Endothelial cell of umbilical vein (primary cell): Measurements from ENCODE around the gene GDA. TPM values are rescaled to one million over a fixed set of nuclear protein-coding genes. Genes with fewer than 3 reads are reported as not detected.

Source experiments
- BruUV-seq: library from RNA; stranded (reverse); fragments of 400-500 nt; replicated peaks from 2 replicates; lab custom pipeline; 2021; lab: Mats Ljungman, UMichigan
- CTCF ChIA-PET: fragments of 300-600, 350-600 bp; sonication (Branson Sonifier 250); formaldehyde crosslinking; loops from one replicate; lab custom pipeline; 2021; ENCODE audit warnings: antibody characterized with exemption, inconsistent platforms; lab: Charles Lee
- POLR2A ChIA-PET: fragments of 300-600, 350-600 bp; sonication (Branson Sonifier 250); formaldehyde crosslinking; loops from one replicate; lab custom pipeline; 2021; ENCODE audit warnings: antibody characterized with exemption, inconsistent platforms; lab: Charles Lee
- DNase-seq: peaks from one replicate; pipeline ENCODE4 v3.0.0-alpha.2; 2011; ENCODE audit warnings: low read depth, low spot score
- FAIRE-seq: peaks from 2 replicates; lab custom pipeline; 2011; peaks lifted over from hg19 to GRCh38; lab: Jason Lieb, UNC
- H2AFZ ChIP-seq: 2 replicates; pipeline ENCODE4 v1.6.0; 2012; ENCODE audit warnings: low read depth, low read length, control low read depth, inconsistent platforms
- H3K27ac ChIP-seq: 2 replicates; pipeline ENCODE4 v1.5.1; 2011; ENCODE audit warnings: low read depth, mild to moderate bottlenecking, control low read depth, low read length, moderate library complexity; ENCODE audit not compliant: insufficient read depth
- H3K27me3 ChIP-seq, 2 experiments: 2 replicates each; pipeline versions ENCODE4 v1.6.0 to v1.6.1; 2011; ENCODE audit warnings: low read length in 2 of 2, mixed read lengths in 1 of 2; ENCODE audit not compliant: control insufficient read depth in 2 of 2, insufficient read depth in 2 of 2
- H3K36me3 ChIP-seq, 2 experiments: 2 replicates in 1 of 2; 3 replicates in 1 of 2; pipeline ENCODE4 v1.5.1; 2011; ENCODE audit warnings: low read length in 2 of 2, mild to moderate bottlenecking in 1 of 2, moderate library complexity in 1 of 2; ENCODE audit not compliant: control insufficient read depth in 2 of 2, insufficient read depth in 2 of 2; ENCODE audit errors: extremely low read depth in 1 of 2
- H3K4me1 ChIP-seq: 3 replicates; pipeline ENCODE4 v1.5.1; 2011; ENCODE audit warnings: mild to moderate bottlenecking, low read length; ENCODE audit not compliant: control insufficient read depth, insufficient read depth; ENCODE audit errors: extremely low read depth
- H3K4me2 ChIP-seq: 2 replicates; pipeline ENCODE4 v1.6.1; 2011; ENCODE audit warnings: low read length, control low read depth, mixed read lengths; ENCODE audit not compliant: insufficient read depth
- H3K4me3 ChIP-seq, 3 experiments: fragments of 200-600 bp in 1 of 3; sonication (generic), shearing (Covaris generic) in 1 of 3; replicated peaks in 1 of 3; 2 replicates each; pipeline ENCODE4 v1.5.1; 2011 to 2016; ENCODE audit warnings: control low read depth in 3 of 3, low read length in 3 of 3, mild to moderate bottlenecking in 2 of 3, inconsistent platforms in 1 of 3, low read depth in 1 of 3, moderate library complexity in 1 of 3; ENCODE audit not compliant: insufficient read depth in 1 of 3
- H3K79me2 ChIP-seq: 2 replicates; pipeline ENCODE4 v1.6.0; 2012; ENCODE audit warnings: low read length, inconsistent platforms; ENCODE audit not compliant: control insufficient read depth, insufficient read depth
- H3K9ac ChIP-seq: replicated peaks from 2 replicates; pipeline ENCODE3; 2011; ENCODE audit warnings: low read length, control low read depth; ENCODE audit not compliant: insufficient read depth; ENCODE audit errors: extremely low read depth
- H3K9me1 ChIP-seq: replicated peaks from 3 replicates; pipeline ENCODE4 v1.6.0; 2011; ENCODE audit warnings: mild to moderate bottlenecking, low read length; ENCODE audit not compliant: control insufficient read depth, insufficient read depth; ENCODE audit errors: extremely low read depth
- H3K9me3 ChIP-seq: replicated peaks from 2 replicates; pipeline ENCODE4 v1.5.1; 2012; ENCODE audit warnings: low read length, inconsistent platforms; ENCODE audit not compliant: control insufficient read depth, insufficient read depth
- H4K20me1 ChIP-seq: replicated peaks from 2 replicates; pipeline ENCODE3; 2011; ENCODE audit warnings: mild to moderate bottlenecking, low read length; ENCODE audit not compliant: control insufficient read depth, insufficient read depth; ENCODE audit errors: extremely low read depth
- EZH2 ChIP-seq: IDR thresholded peaks from 2 replicates; pipeline ENCODE4 v1.6.1; 2012; ENCODE audit warnings: borderline replicate concordance, low read depth, mild to moderate bottlenecking, moderate library complexity, low read length, inconsistent platforms; ENCODE audit not compliant: severe bottlenecking
- FOS ChIP-seq: IDR thresholded peaks from 2 replicates; pipeline ENCODE4 v1.6.1; 2011; ENCODE audit warnings: mild to moderate bottlenecking, low read length, moderate library complexity, borderline replicate concordance; ENCODE audit not compliant: insufficient read depth
- GATA2 ChIP-seq: IDR thresholded peaks from 2 replicates; pipeline ENCODE4 v1.7.0; 2011; ENCODE audit warnings: low read depth, mild to moderate bottlenecking, moderate library complexity, mixed read lengths, low read length; ENCODE audit not compliant: insufficient read length, insufficient read depth
- JUN ChIP-seq: IDR thresholded peaks from 2 replicates; pipeline ENCODE4 v1.6.1; 2011; ENCODE audit warnings: borderline replicate concordance, low read depth; ENCODE audit not compliant: insufficient read length, insufficient read depth
- MYC ChIP-seq: IDR thresholded peaks from one replicate; pipeline ENCODE4 v1.6.1; 2011; ENCODE audit warnings: mild to moderate bottlenecking, low read depth, low read length
- POLR2A ChIP-seq: IDR thresholded peaks from 2 replicates; pipeline ENCODE4 v1.6.1; 2012; ENCODE audit warnings: low read depth, mild to moderate bottlenecking, control low read depth, low read length
- POLR2AphosphoS5 ChIP-seq: IDR thresholded peaks from 2 replicates; pipeline ENCODE4 v1.6.1; 2012; ENCODE audit warnings: low read depth, mild to moderate bottlenecking, control low read depth, low read length, moderate library complexity; ENCODE audit not compliant: insufficient read depth
- dilution Hi-C: fragments of 300-500 bp; cut with MboI; formaldehyde crosslinking; loops from one replicate; pipeline ENCODE4 v1.15.0; 2019; ENCODE audit warnings: low sequenced_read_pairs; ENCODE audit not compliant: extremely low pct_ligation_motif_present
- intact Hi-C: fragments of 100-400 bp; cut with micrococcal nuclease; formaldehyde crosslinking; loops from one replicate; pipeline ENCODE4 v1.10.0; 2022
- polyA plus RNA-seq, 4 experiments: library from polyadenylated mRNA; depleted of rRNA in 3 of 4; stranded (reverse) in 3 of 4; unstranded in 1 of 4; fragments of >200 nt; gene quantifications; 2 replicates each; pipeline versions ENCODE4 v1.2.1 to v1.2.3, GENCODE V29; 2011 to 2012; ENCODE audit warnings: missing spikeins in 1 of 4
- total RNA-seq: library from RNA; stranded (reverse); gene quantifications from 2 replicates; pipeline ENCODE4 v1.2.3, GENCODE V29; 2021
- TF ChIP-seq, protein P1 (sequence below), 2 donors: IDR thresholded peaks; 1 replicate in 1 of 2; 2 replicates in 1 of 2; pipeline ENCODE4 v1.5.1; 2011; ENCODE audit warnings: low read length in 2 of 2, mild to moderate bottlenecking in 2 of 2, moderate library complexity in 2 of 2, control low read depth in 1 of 2, inconsistent platforms in 1 of 2, low read depth in 1 of 2; ENCODE audit not compliant: insufficient read depth in 1 of 2; ENCODE audit errors: extremely low read depth in 1 of 2
- TF ChIP-seq, protein P2 (sequence below): IDR thresholded peaks from 2 replicates; pipeline ENCODE4 v1.6.1; 2011; ENCODE audit not compliant: insufficient read depth, insufficient read length

GDA gene
- total and polyA plus RNA-seq, 2 donors (not counting 3 experiments of a cell fraction or from before 2014, with no cell fraction given): not detected

GRCh38 chr9:72210522-72210921 lies 61.3 kb downstream of the GDA start:
- Histone ChIP-seq H3K79me2 (no peaks in the 10 kb centered on the region), H3K9ac (no peak overlapping the region), H3K4me1 (no peaks in the 10 kb centered on the region), H3K9me3 (no peaks in the 10 kb centered on the region), H4K20me1 (no peaks in the 10 kb centered on the region), H3K4me2 (no peak overlapping the region), H3K4me3 (no peak overlapping the region), H3K27me3 (no peaks in the 10 kb centered on the region), H3K9me1 (no peaks in the 10 kb centered on the region), H3K27ac (no peak overlapping the region), H2AFZ (no peak overlapping the region), H3K36me3 (no peaks in the 10 kb centered on the region)
- no TSS peak for BruUV-seq
- TF ChIP-seq POLR2A: no peak
- TF ChIP-seq JUN: no peak
- no peak for TF ChIP-seq EZH2
- no peak for TF ChIP-seq MYC
- TF ChIP-seq FOS: no peak
- TF ChIP-seq GATA2: no peak
- TF ChIP-seq POLR2AphosphoS5: no peak
- TF ChIP-seq, protein P1, sequence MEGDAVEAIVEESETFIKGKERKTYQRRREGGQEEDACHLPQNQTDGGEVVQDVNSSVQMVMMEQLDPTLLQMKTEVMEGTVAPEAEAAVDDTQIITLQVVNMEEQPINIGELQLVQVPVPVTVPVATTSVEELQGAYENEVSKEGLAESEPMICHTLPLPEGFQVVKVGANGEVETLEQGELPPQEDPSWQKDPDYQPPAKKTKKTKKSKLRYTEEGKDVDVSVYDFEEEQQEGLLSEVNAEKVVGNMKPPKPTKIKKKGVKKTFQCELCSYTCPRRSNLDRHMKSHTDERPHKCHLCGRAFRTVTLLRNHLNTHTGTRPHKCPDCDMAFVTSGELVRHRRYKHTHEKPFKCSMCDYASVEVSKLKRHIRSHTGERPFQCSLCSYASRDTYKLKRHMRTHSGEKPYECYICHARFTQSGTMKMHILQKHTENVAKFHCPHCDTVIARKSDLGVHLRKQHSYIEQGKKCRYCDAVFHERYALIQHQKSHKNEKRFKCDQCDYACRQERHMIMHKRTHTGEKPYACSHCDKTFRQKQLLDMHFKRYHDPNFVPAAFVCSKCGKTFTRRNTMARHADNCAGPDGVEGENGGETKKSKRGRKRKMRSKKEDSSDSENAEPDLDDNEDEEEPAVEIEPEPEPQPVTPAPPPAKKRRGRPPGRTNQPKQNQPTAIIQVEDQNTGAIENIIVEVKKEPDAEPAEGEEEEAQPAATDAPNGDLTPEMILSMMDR (IDR thresholded peaks at IDR 0.05; ENCODE audit: extremely low read depth in 1 of 2, insufficient read depth in 1 of 2, low read depth in 1 of 2, low read length in 2 of 2): no peak
- TF ChIP-seq, protein P2, sequence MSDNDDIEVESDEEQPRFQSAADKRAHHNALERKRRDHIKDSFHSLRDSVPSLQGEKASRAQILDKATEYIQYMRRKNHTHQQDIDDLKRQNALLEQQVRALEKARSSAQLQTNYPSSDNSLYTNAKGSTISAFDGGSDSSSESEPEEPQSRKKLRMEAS: no peak
- DNase-seq: no peak
- ChIA-PET CTCF (no interaction called here), POLR2A (no interaction called here)
- FAIRE-seq: no peak
- intact Hi-C loops (no loop called here), dilution Hi-C loops (no loop called here)
